ENCODE measurements around the gene MRPS33.

Gene MRPS33

GRCh38 chr7:141027043-141027442 is 12.3 kb upstream of the MRPS33 start:
- H3K27me3 Mint-ChIP-seq = peaks cover 59 to 78% of the 10 kb centered on the region in 2 donors
- no peak for DNase-seq
- no peaks in the 10 kb centered on the region for H3K36me3 Mint-ChIP-seq (ENCODE audit: insufficient read depth)
- H3K27ac Mint-ChIP-seq = no peak overlapping the region
- ATAC-seq (replicated peaks) = no peak
- no peaks in the 10 kb centered on the region for H3K4me1 Mint-ChIP-seq (ENCODE audit: low read depth in 2 of 2)
- no peak overlapping the region for H3K4me3 Mint-ChIP-seq
- H3K9me3 Mint-ChIP-seq = peaks cover 4 to 5% of the 10 kb centered on the region in 2 donors

DNA sequence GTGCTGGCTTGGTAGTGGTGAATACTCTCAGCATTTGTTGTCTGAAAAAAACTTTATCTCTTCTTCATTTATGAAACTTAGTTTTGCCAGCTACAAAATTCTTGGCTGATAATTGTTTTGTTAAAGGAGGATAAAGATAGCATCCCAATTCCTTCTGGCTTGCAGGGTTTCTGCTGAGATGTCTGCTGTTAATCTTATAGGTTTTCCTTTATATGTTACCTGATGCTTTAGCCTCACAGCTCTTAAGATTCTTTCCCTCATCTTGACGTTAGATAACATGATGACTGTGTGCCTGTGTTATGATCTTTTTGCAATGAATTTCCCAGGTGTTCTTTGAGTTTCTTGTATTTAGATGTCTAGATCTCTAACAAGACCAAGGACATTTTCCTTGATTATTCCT is 9.9 kb upstream of the MRPS33 start:
- Mint-ChIP-seq H3K9me3 (peaks cover 4 to 5% of the 10 kb centered on the region in 2 donors), H3K27me3 (peaks cover 56 to 74% of the 10 kb centered on the region in 2 donors), H3K4me3 (no peak overlapping the region), H3K27ac (no peak overlapping the region), H3K4me1 (ENCODE audit: low read depth in 2 of 2) (no peaks in the 10 kb centered on the region), H3K36me3 (ENCODE audit: insufficient read depth) (no peaks in the 10 kb centered on the region)
- ATAC-seq (replicated peaks) (no peak), DNase-seq (no peak)

GRCh38 chr7:141023295-141023694 is 8.5 kb upstream of the MRPS33 start:
- ATAC-seq (replicated peaks) = no peak
- Mint-ChIP-seq H3K36me3 (ENCODE audit: insufficient read depth) (no peaks in the 10 kb centered on the region), H3K4me3 (no peak overlapping the region), H3K27me3 (peaks cover 50 to 65% of the 10 kb centered on the region in 2 donors), H3K4me1 (ENCODE audit: low read depth in 2 of 2) (no peaks in the 10 kb centered on the region), H3K27ac (no peak overlapping the region), H3K9me3 (peaks cover 4 to 5% of the 10 kb centered on the region in 2 donors)
- DNase-seq = no peak

DNA sequence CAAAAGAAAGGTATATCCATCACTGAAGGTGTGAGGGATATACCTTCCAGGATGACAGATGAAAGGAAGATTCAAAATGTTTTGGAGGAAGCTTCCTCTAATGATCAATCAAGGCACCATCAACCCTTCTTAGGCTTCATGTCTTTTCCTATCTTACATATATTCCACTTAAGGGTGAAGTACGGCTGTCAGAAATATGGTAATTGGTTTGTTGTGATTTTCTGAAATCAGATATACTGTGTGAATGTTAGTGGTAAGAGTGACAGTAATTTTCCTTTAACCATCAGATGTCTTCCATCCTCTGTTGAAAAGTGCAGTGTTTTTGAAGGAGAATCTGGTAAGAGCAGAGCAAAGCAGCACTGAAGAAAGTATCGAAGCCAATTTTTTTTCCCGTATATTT is 2.8 kb upstream of the MRPS33 start:
- Mint-ChIP-seq H3K4me1 (ENCODE audit: low read depth in 2 of 2) (peaks cover 16 to 24% of the 10 kb centered on the region in 2 donors), H3K4me3 (no peak overlapping the region), H3K27me3 (peaks cover 35 to 41% of the 10 kb centered on the region in 2 donors), H3K36me3 (ENCODE audit: insufficient read depth) (peaks cover 9% of the 10 kb centered on the region), H3K27ac (no peak overlapping the region), H3K9me3 (peaks cover 0 to 2% of the 10 kb centered on the region in 2 donors)
- DNase-seq = no peak
- no peak for ATAC-seq (replicated peaks)

- peaks cover 24 to 32% of the 10 kb centered on the region in 2 donors for H3K27me3 Mint-ChIP-seq
- H3K9me3 Mint-ChIP-seq = peaks cover 0 to 2% of the 10 kb centered on the region in 2 donors
- no peak overlapping the region for H3K4me3 Mint-ChIP-seq
Measured at GRCh38 chr7:141016349-141016748, 1.6 kb upstream of the MRPS33 start.

DNA sequence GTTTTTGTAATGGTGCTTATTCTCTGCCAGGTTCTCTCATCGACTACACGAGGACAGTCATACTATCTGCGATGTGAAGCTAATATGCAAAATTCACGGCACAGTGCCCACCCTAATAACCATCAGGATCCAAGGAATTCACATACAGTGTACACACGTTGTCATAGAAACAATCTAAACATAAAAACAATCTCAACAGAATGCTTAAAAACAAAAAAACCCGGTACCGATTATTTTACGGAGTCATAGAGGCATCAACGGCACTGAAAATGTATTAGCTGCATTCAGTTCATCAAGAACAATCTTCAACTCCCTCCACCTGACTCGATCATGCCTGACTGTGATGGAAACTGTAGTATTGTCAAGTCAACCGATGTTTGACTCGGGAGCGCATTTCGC is 628 bp downstream of the MRPS33 start:
- ATAC-seq (replicated peaks) (peak; percentile 5), DNase-seq (peak in 1 of 3 experiments; percentile 12)
- Mint-ChIP-seq H3K36me3 (ENCODE audit: insufficient read depth) (peaks cover 23% of the 10 kb centered on the region), H3K4me1 (ENCODE audit: low read depth in 2 of 2) (peaks cover 24 to 28% of the 10 kb centered on the region in 2 donors), H3K27me3 (peaks cover 13 to 15% of the 10 kb centered on the region in 2 donors), H3K9me3 (peaks cover 0 to 2% of the 10 kb centered on the region in 2 donors), H3K4me3 (peak overlapping the region; percentile 91 to 94), H3K27ac (peak overlapping the region; percentile 100)

More at GRCh38 chr7:141016349-141016748, 1.6 kb upstream of the MRPS33 start:
- ATAC-seq (replicated peaks) = no peak
- Mint-ChIP-seq H3K36me3 (ENCODE audit: insufficient read depth) (peaks cover 13% of the 10 kb centered on the region), H3K27ac (no peak overlapping the region), H3K4me1 (ENCODE audit: low read depth in 2 of 2) (peaks cover 20 to 28% of the 10 kb centered on the region in 2 donors)
- DNase-seq = no peak

GRCh38 chr7:141013345-141013715 is 1.4 kb downstream of the MRPS33 start:
- Mint-ChIP-seq H3K9me3 (peaks cover 0 to 2% of the 10 kb centered on the region in 2 donors), H3K27me3 (peaks cover 9 to 12% of the 10 kb centered on the region in 2 donors), H3K4me1 (ENCODE audit: low read depth in 2 of 2) (peaks cover 24 to 28% of the 10 kb centered on the region in 2 donors), H3K36me3 (ENCODE audit: insufficient read depth) (peaks cover 30% of the 10 kb centered on the region), H3K27ac (peak overlapping the region; percentile 100), H3K4me3 (peak overlapping the region; percentile 91 to 94)
- ATAC-seq (replicated peaks) = no peak
- DNase-seq = no peak

DNA sequence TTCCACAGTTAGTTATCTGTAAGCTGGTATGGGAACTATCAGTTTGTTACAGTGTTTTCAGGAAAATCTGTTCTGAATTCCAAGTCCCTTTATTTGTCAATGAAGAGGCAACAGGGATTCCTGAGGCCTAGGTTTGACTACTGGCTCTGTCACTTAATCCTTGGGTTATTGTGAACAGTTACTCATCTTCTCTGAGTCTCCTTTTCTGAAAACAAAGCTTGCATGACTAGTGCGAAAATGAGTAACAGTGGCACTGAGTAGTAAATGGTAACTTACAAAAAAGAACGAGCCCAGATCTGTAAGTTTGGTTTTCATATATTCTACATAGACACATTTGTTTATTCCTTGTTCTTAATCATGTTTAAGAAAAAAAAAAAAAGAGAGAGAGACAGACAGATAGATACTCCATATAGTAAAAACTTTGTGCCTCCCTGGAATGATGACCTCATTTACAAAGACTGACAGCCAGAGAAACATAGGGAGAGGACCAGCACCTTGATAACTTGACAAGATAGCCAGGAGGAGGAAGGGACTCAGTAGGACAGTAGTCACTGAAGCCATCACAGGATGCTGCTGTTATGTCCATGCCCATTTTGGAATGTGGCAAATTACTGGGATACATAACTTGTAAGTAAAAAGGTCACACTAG is 1.9 kb downstream of the MRPS33 start:
- peaks cover 5 to 7% of the 10 kb centered on the region in 2 donors for H3K27me3 Mint-ChIP-seq
- DNase-seq (no peak), ATAC-seq (replicated peaks) (no peak)
- peaks cover 0 to 2% of the 10 kb centered on the region in 2 donors for H3K9me3 Mint-ChIP-seq
- H3K27ac Mint-ChIP-seq = peak overlapping the region; percentile 100
- H3K4me1 Mint-ChIP-seq (ENCODE audit: low read depth in 2 of 2) = peaks cover 24 to 29% of the 10 kb centered on the region in 2 donors
- peaks cover 35% of the 10 kb centered on the region for H3K36me3 Mint-ChIP-seq (ENCODE audit: insufficient read depth)
- peak overlapping the region; percentile 91 to 94 for H3K4me3 Mint-ChIP-seq

DNA sequence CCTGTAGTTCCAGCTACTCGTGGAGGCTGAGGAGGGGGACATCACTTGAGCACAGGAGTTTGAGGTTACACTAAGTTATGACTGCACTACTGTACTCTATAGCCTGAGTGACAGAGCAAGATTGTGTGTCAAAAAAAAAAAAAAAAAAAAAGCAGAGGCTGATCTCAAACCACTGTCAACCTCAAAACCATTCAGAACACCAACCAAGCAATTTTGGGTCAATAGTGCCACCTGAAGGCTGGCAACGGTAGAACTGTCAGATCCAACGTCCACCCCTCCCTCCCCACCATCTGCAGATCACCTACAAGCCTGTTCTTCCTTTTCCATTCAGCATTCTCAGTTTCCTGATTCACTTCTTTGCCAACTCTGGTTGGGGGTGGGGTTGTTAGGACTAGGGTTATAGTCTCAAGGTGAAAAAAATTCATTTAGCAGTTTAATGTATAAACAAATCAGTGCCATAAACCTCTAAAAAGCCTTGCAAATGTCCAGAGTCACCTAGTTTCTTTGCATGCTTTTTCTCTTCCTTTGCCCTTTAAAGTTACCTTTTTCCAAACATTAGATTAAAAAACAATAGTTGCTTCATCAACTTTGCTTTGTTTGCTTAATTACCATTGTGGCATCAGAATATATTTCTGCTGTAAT is 2.6 kb downstream of the MRPS33 start:
- peak overlapping the region; percentile 100 for H3K27ac Mint-ChIP-seq
- H3K4me1 Mint-ChIP-seq (ENCODE audit: low read depth in 2 of 2) = peaks cover 24 to 31% of the 10 kb centered on the region in 2 donors
- H3K27me3 Mint-ChIP-seq = no peaks in the 10 kb centered on the region
- DNase-seq (peak; percentile 71 to 81 (median 77)), ATAC-seq (replicated peaks) (peak; percentile 38)
- peaks cover 36% of the 10 kb centered on the region for H3K36me3 Mint-ChIP-seq (ENCODE audit: insufficient read depth)
- peaks cover 0 to 2% of the 10 kb centered on the region in 2 donors for H3K9me3 Mint-ChIP-seq
- peak overlapping the region in 1 of 2 donors; percentile 12 for H3K4me3 Mint-ChIP-seq

GRCh38 chr7:141011443-141011842 is 3.3 kb downstream of the MRPS33 start:
- peak overlapping the region in 1 of 2 donors; percentile 100 for H3K27ac Mint-ChIP-seq
- H3K9me3 Mint-ChIP-seq = peaks cover 0 to under 1% of the 10 kb centered on the region in 2 donors
- ATAC-seq (replicated peaks) (no peak), DNase-seq (no peak)
- peaks cover 24 to 35% of the 10 kb centered on the region in 2 donors for H3K4me1 Mint-ChIP-seq (ENCODE audit: low read depth in 2 of 2)
- no peak overlapping the region for H3K4me3 Mint-ChIP-seq
- H3K27me3 Mint-ChIP-seq = no peaks in the 10 kb centered on the region
- H3K36me3 Mint-ChIP-seq (ENCODE audit: insufficient read depth) = peaks cover 36% of the 10 kb centered on the region

GRCh38 chr7:141003172-141004065 is 11.3 kb downstream of the MRPS33 start:
- peaks cover 14% of the 10 kb centered on the region for H3K36me3 Mint-ChIP-seq (ENCODE audit: insufficient read depth)
- no peak overlapping the region for H3K4me3 Mint-ChIP-seq
- peaks cover 0 to 8% of the 10 kb centered on the region in 2 donors for H3K4me1 Mint-ChIP-seq (ENCODE audit: low read depth in 2 of 2)
- DNase-seq (no peak), ATAC-seq (replicated peaks) (no peak)
- H3K9me3 Mint-ChIP-seq = no peaks in the 10 kb centered on the region
- peaks cover 12 to 13% of the 10 kb centered on the region in 2 donors for H3K27me3 Mint-ChIP-seq
- H3K27ac Mint-ChIP-seq = no peak overlapping the region

DNA sequence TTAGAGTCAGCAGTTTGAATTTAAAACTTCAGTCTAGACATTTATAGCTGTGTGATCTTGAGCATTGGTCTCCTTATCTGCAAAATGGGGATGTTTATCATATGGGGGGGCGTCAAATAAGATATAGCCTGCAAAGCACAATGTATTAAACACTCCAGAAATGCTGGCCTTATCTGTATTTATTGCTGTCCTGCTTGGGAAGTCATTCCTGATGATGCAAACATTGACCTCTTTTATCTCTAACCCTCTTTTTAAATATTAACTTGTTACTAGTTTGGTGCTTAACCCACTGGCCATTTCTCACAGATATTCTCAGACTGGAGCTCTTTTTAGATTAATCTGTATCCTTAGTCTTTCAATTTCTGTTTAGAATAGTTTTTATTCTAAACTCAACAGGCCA is 13.2 kb downstream of the MRPS33 start:
- H3K27me3 Mint-ChIP-seq = peaks cover 18 to 23% of the 10 kb centered on the region in 2 donors
- H3K9me3 Mint-ChIP-seq = no peaks in the 10 kb centered on the region
- no peak overlapping the region for H3K4me3 Mint-ChIP-seq
- ATAC-seq (replicated peaks) (no peak), DNase-seq (no peak)
- no peak overlapping the region for H3K27ac Mint-ChIP-seq
- peaks cover 0 to 2% of the 10 kb centered on the region in 2 donors for H3K4me1 Mint-ChIP-seq (ENCODE audit: low read depth in 2 of 2)
- H3K36me3 Mint-ChIP-seq (ENCODE audit: insufficient read depth) = peaks cover 7% of the 10 kb centered on the region

- peaks cover 7% of the 10 kb centered on the region for H3K36me3 Mint-ChIP-seq (ENCODE audit: insufficient read depth)
- H3K9me3 Mint-ChIP-seq = no peaks in the 10 kb centered on the region
- H3K4me3 Mint-ChIP-seq = no peak overlapping the region
Measured at GRCh38 chr7:141001122-141001521, 13.6 kb downstream of the MRPS33 start.

More at GRCh38 chr7:141001122-141001521, 13.6 kb downstream of the MRPS33 start:
- H3K27ac Mint-ChIP-seq = no peak overlapping the region
- H3K27me3 Mint-ChIP-seq = peaks cover 18 to 26% of the 10 kb centered on the region in 2 donors
- no peaks in the 10 kb centered on the region for H3K4me1 Mint-ChIP-seq (ENCODE audit: low read depth in 2 of 2)
- DNase-seq (no peak), ATAC-seq (replicated peaks) (no peak)
